Measurements from ENCODE around the gene SAMD7.

Gene SAMD7

GRCh38 chr3:169913323-169913722, 2.0 kb downstream of the SAMD7 start:
- DNase-seq (ENCODE audit: low read depth) = no peak

DNA sequence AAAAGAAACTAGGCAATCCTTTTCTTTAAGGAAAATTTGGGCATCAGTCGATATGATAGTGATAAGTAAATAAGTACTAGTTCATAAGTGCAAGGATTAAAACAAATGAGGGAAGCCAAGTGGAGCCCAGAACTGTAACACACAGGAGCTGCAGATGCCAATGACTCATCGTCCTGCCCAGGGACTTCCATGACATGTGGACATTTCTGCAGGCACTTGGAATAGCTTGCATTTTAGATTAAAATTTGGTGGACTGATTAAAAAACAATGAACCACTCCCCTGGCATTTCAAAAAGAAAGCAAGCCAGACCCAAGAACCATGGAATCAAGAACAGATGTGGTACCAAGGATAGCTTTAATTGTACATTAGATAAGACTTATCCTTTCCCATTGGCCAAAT, 2.9 kb downstream of the SAMD7 start:
- DNase-seq (ENCODE audit: low read depth) = peak; percentile 9

- DNase-seq (ENCODE audit: low read depth) = no peak
These were observed 11.8 kb downstream of the SAMD7 start for GRCh38 chr3:169923189-169923588.

- no peak for DNase-seq (ENCODE audit: low read depth)
These were observed 12.5 kb downstream of the SAMD7 start for GRCh38 chr3:169923831-169924230.

DNA sequence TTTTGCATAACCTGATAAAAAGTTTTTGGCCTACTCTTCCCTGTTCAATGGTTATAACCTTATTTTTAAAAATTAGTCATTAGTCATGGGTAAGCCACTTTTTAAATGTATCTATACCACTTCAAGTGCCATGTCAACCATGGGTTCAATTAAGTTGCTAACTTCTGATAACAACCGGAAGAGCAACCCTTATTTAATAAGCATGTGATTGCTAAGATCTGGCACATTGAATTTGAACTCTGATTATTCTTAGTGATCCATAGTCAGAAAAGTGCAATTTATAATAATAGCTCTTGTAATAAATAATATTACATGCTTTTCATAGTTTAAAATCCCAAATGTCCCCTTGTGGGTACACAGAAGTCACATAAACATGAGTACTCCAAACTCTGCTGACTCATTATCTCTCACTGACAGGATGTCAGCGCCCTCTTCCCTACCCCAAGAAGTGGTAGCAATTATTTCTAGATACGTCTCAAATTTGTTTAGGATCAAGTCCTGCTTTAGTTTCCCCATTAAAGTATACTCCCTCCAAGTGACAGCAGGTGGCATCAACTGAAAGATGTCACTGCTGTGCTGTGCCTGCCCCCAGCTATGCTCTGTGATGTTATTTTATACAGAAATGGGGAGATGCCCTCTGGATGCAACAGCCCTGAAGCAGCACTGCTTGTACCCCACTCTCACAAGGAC, 18.6 kb downstream of the SAMD7 start:
- no peak for DNase-seq (ENCODE audit: low read depth)

DNA sequence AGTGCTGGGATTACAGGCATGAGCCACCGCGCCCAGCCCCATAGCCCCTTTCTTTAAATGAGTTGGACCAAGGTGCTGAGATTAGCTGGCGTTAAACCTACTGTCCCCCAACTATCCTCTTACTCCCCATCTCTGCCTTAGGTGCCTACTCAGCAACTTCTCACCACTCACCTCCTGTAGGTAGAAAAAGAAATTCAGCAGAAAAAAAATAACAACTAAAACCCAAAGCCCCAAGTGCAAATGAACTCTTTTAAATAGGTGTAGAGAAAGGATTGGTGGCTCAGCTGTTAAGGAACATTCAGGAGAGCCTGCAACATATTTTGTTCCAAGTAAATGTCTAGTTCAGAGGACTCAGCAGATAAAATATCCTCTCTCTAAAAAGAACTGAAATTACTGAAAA, 19.5 kb downstream of the SAMD7 start:
- no peak for DNase-seq (ENCODE audit: low read depth)

- no peak for DNase-seq (ENCODE audit: low read depth)
These were observed 20.6 kb downstream of the SAMD7 start for GRCh38 chr3:169931747-169932520.

DNA sequence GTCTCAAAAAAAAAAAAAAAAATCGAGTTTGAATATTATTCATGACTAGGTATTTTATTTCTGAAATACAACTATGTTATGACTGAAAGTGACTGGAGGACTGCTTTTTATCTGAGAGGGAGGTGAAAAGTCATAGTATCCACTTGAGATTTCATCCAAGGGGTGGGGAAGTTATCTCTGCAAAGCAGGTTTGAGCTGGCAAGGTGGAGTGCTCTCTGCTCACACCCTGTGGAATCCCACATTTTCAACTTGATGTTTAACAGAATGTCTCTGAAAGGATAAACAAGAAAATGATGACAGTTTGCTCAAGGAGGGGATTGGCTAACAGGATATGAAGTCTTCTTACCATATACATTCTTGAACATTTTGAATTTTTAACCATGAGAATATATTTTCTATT, 27.9 kb downstream of the SAMD7 start:
- DNase-seq (ENCODE audit: low read depth) = no peak

DNA sequence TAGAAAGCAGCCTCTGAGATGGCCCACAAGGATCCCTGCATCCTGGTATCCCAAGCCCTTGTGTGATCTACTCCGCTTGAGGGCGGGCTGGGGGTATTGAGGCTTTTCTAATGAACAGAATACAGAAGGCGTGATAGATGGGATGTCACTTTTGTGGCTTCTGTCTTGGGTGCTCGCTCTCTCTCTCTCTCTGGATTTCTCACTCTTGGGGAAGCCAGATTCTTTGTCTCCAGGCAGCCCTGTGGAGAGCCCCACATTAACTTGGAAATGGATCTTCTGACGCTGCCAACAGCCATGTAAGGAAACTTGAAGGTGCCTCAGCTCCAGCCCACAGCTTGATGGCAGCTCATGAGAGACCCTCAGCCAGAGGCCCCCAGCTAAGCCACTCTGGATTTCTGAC, 28.4 kb downstream of the SAMD7 start:
- DNase-seq (ENCODE audit: low read depth) = no peak

DNA sequence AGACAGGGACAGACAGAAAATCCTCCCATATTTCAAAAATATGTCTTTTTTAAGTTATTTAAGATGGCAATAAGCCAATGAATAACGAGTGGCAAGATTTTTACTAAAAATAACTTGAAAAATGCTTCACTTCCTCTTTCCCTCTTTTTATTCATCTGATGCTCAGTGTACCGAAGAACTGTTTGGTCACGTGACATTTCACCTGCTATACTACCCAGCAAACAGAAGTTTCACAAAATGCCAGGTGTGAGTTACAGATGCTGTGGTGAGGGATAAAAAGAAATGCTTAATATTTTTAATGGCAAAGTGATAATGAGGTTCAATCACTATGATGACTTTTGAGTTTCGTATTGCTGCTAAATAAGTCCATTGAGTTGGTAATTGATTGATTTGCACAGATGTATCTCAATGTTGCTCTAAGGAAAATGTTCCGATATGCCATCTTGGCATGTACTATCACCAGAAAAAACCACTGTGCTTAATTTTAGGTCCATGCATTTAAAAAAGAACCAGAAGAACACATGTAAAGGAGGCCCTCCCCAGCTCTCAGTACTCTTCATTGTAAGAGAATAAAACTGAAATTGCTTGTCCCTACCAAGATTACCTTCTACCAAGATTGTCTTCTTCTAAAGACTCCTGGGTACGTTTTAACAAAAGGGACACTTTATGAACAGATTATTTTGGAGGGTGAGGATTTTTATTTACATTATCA, 29.3 kb downstream of the SAMD7 start:
- DNase-seq (ENCODE audit: low read depth) = no peak

DNA sequence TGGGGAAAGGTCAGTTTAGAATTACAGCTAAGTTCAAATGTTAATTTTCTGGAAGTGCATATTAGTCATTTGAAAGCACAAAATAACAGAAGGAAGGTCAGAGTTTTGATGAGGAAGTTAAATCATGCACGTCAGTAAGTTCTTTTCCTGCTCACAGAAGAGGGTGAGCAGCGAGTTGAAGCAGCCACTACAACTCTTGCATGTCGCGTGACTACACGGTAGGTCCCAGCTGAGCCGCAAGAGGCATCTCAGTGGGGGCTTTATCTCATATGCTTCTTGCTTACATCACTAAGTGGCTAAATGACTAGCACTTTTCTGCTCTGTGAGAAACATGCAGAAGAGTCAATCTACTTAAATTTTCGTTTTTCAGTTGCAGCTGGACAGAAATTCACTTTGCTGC, 33.9 kb downstream of the SAMD7 start:
- DNase-seq (ENCODE audit: low read depth) = no peak

GRCh38 chr3:169946336-169946735, 35.0 kb downstream of the SAMD7 start:
- DNase-seq (ENCODE audit: low read depth) = no peak

- no peak for DNase-seq (ENCODE audit: low read depth)
These were observed 37.4 kb downstream of the SAMD7 start for GRCh38 chr3:169948559-169949448.

- peak; percentile 65 for DNase-seq (ENCODE audit: low read depth)
These were observed 40.7 kb downstream of the SAMD7 start for GRCh38 chr3:169952045-169952444.

DNA sequence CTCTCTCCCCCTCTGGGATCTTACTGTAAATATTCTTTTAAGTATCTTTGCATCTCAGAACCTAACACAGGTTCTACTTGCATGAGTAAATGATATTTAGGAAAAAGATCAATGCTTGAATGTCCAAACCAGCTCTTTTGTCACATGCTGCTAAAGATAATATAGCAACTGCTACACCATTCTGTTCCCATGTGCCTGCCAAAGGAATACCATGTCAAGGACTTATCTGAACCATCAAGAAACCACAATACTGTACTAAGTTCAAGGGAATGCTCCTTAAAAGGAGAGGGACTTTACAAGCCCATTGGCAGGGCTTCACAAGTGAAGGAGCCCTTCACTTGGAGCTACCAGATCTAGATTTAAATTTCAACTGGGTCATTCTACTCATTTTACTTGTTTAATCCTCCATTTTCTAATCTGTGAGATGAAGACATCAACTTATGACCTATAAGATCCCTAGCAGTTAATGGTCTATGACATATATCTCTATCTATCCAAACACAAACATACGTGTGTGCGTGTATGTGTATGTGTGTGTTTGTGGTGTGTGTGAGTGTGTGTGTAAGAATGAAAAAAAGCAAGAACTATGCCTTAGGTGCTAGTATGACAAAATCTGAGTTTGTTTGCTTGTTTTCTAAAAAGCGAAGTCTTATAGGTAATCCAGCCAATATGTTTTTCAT, 42.2 kb downstream of the SAMD7 start:
- peak; percentile 19 for DNase-seq (ENCODE audit: low read depth)

DNA sequence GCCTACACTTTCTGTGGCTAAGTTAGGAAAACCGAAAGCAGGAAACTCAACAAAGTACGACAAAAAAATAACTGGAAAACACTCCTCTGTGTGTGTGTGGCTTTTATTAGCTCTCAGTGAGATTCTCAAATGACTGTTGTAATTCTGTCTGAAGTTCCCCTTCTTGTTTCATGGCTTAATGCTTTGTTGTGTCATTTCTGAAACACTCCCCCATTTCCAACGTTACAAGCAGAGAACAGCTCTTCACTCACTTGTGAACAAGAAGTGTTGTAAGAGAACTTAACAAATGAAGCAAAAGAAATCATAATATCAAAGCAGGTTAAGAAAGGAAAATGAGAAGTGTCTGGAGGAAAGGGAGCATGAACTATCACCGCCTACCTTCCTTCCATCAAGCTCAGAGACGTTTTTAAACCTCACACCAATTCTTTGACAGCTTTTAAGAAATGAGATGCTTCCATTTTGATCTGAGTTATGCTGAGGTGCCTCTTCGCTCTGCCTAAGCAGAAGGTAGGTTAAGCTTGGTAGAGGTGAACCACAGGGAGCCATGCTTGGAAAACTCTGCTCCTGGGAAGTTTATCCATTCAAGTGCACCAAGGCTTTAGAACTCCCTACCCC, 42.9 kb downstream of the SAMD7 start:
- DNase-seq (ENCODE audit: low read depth) = peak; percentile 18

DNA sequence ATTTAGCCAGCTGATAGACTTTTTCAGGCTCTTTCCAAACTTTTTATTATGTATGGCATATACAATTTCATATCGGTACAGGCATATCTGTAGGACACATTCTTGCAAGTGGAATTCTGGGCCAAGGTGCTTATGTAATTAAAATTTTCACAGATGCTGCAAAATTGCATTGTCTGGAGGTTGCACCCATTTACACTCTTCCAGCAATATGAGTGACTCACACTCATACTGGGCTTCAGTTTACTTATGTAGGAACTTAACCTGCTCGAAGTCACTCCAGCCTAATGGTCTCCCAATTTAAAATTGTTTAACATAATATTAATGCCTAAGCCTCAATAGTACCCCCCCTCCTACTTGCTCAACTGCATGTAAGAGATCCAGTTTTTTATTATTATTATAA, 44.0 kb downstream of the SAMD7 start:
- no peak for DNase-seq (ENCODE audit: low read depth)

DNA sequence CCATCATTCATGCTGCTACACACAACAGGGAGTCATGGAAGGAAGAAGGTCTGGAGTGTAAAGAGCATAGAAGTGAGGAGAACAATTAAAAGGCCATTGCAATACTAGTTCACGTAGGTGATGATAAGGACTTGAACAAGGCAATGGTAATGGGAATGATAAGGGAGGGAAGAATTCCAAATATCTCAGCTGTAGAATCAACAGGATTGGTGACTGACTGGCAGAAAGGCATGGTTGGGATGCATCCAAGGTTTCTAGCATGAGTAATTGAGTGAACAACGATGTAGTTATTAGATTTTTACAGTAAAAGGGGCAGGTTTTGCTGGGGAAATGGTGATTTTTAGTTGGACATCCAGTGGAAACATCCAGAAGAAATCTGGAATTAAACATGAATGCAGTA, 52.8 kb downstream of the SAMD7 start:
- peak; percentile 67 for DNase-seq (ENCODE audit: low read depth)

GRCh38 chr3:169965562-169966427, 54.4 kb downstream of the SAMD7 start:
- no peak for DNase-seq (ENCODE audit: low read depth)

GRCh38 chr3:169966428-169966950, 55.1 kb downstream of the SAMD7 start, which contains the start of gene SEC62:
SEC62 (plus strand) TSS chr3:169966807; CDS start chr3:169966823, 16 bp downstream.
- DNase-seq (ENCODE audit: low read depth) = peak; percentile 83

Data from amniotic epithelial cell (primary cell).